ENCODE measurements around the gene DEPP1. TPM values are rescaled to one million over a fixed set of nuclear protein-coding genes. Genes with fewer than 3 reads are reported as not detected.
A peak's percentile ranks its signal among the peaks of the same experiment; 100 is the strongest.

The DEPP1 gene
- total and polyA plus RNA-seq, 2 of the 13 experiments (the other 11 are each of a cell fraction or from before 2014, with no cell fraction given), result 14.8 to 270 TPM

- TF ChIP-seq ZBTB33 (CRISPR knock-in tag; IDR thresholded peaks at IDR 0.05) (no peak), TAF15 (IDR thresholded peaks at IDR 0.05; ENCODE audit: low read depth, low read length, poor library complexity, severe bottlenecking) (no peak), ZNF441 (CRISPR knock-in tag; IDR thresholded peaks at IDR 0.05; ENCODE audit: borderline replicate concordance) (0 out of 2 replicates have a peak, but pooled peaks have one; percentile 69), ETS1 (CRISPR knock-in tag; IDR thresholded peaks at IDR 0.05) (no peak), ZFP91 (CRISPR knock-in tag; IDR thresholded peaks at IDR 0.05; ENCODE audit: borderline replicate concordance) (peak; percentile 88), CBX5 (CRISPR knock-in tag; IDR thresholded peaks at IDR 0.05; ENCODE audit: borderline replicate concordance) (no peak; the same call in 1 of the 2 replicates), MYC (CRISPR knock-in tag; IDR thresholded peaks at IDR 0.05; ENCODE audit: borderline replicate concordance) (peak; percentile 18; the same call in 1 of the 2 replicates), ZC3H4 (CRISPR knock-in tag; IDR thresholded peaks at IDR 0.05; ENCODE audit: borderline replicate concordance) (no peak), THAP11 (CRISPR knock-in tag; IDR thresholded peaks at IDR 0.05) (peak; percentile 65; the same call in 1 of the 2 replicates), KDM4B (CRISPR knock-in tag; IDR thresholded peaks at IDR 0.05) (no peak), ZNF24 (IDR thresholded peaks at IDR 0.05) (no peak), GLMP (CRISPR knock-in tag; IDR thresholded peaks at IDR 0.05; ENCODE audit: borderline replicate concordance) (no peak), NFIB (CRISPR knock-in tag; IDR thresholded peaks at IDR 0.05; ENCODE audit: borderline replicate concordance) (no peak), RFX5 (IDR thresholded peaks at IDR 0.05; ENCODE audit: low read depth, low read length) (no peak), ATAD3A (CRISPR knock-in tag; IDR thresholded peaks at IDR 0.05) (no peak), FOSL1 (CRISPR knock-in tag; IDR thresholded peaks at IDR 0.05; ENCODE audit: borderline replicate concordance) (no peak)
- TF ChIP-seq, protein P1, sequence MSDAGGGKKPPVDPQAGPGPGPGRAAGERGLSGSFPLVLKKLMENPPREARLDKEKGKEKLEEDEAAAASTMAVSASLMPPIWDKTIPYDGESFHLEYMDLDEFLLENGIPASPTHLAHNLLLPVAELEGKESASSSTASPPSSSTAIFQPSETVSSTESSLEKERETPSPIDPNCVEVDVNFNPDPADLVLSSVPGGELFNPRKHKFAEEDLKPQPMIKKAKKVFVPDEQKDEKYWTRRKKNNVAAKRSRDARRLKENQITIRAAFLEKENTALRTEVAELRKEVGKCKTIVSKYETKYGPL (CRISPR knock-in tag; IDR thresholded peaks at IDR 0.05), result no peak
- TF ChIP-seq, protein P2, sequence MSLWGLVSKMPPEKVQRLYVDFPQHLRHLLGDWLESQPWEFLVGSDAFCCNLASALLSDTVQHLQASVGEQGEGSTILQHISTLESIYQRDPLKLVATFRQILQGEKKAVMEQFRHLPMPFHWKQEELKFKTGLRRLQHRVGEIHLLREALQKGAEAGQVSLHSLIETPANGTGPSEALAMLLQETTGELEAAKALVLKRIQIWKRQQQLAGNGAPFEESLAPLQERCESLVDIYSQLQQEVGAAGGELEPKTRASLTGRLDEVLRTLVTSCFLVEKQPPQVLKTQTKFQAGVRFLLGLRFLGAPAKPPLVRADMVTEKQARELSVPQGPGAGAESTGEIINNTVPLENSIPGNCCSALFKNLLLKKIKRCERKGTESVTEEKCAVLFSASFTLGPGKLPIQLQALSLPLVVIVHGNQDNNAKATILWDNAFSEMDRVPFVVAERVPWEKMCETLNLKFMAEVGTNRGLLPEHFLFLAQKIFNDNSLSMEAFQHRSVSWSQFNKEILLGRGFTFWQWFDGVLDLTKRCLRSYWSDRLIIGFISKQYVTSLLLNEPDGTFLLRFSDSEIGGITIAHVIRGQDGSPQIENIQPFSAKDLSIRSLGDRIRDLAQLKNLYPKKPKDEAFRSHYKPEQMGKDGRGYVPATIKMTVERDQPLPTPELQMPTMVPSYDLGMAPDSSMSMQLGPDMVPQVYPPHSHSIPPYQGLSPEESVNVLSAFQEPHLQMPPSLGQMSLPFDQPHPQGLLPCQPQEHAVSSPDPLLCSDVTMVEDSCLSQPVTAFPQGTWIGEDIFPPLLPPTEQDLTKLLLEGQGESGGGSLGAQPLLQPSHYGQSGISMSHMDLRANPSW (CRISPR knock-in tag; IDR thresholded peaks at IDR 0.05; ENCODE audit: borderline replicate concordance), result no peak
These were observed 1.9 kb upstream of the DEPP1 start (continued) for GRCh38 chr10:44980309-44981171.
